ENCODE data around the gene TRAPPC12.

Gene TRAPPC12

DNA sequence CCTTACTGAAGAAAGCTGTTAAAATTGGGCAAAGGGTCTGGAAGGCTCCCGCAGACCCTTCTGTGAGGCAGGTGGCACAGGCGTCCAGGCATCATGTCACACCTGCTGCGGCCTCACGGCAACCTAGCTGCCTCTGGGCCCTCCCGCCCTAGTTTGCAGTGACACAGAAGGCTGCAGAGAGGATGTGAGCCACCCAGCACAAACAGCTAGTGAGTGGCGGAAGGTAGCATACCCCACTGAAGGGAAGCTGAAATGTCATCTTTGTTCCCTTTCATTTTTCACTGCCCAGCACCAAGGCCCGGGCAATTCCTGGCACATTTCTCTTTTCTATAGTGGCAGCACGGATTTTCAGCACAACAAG, 53.8 kb downstream of the TRAPPC12 start:
- H3K9me3 ChIP-seq (ENCODE audit: insufficient read depth, low read length, severe bottlenecking): no peaks in the 10 kb centered on the region
- no peak for DNase-seq
- H3K27me3 ChIP-seq (ENCODE audit: insufficient read depth, low read length, poor library complexity): no peaks in the 10 kb centered on the region
- ATAC-seq (ENCODE audit: insufficient read depth, low read depth): no peak
- H3K4me3 ChIP-seq (ENCODE audit: low read depth in 1 of 2, low read length in 2 of 2): no peak overlapping the region
- no peak overlapping the region for H2AFZ ChIP-seq (ENCODE audit: low read depth, low read length)
- no peak overlapping the region for H3K9ac ChIP-seq (ENCODE audit: low read depth, low read length)
- no peaks in the 10 kb centered on the region for H3K4me1 ChIP-seq (ENCODE audit: insufficient read depth, low read length)
- TF ChIP-seq EZH2 (IDR thresholded peaks at IDR 0.05; ENCODE audit: borderline replicate concordance, low read depth, low read length, severe bottlenecking): no peak
- 0 out of 2 replicates have a peak, but pooled peaks cover 3% of the 10 kb centered on the region for H4K20me1 ChIP-seq (ENCODE audit: insufficient read depth, low read length)
- H3K4me2 ChIP-seq (ENCODE audit: insufficient read depth, low read length): no peak overlapping the region
- H3K79me2 ChIP-seq (ENCODE audit: insufficient read depth, low read length): no peaks in the 10 kb centered on the region
- no peak overlapping the region for H3K27ac ChIP-seq (ENCODE audit: low read length)
- H3K36me3 ChIP-seq (ENCODE audit: insufficient read depth, low read length): peaks cover 32% of the 10 kb centered on the region

DNA sequence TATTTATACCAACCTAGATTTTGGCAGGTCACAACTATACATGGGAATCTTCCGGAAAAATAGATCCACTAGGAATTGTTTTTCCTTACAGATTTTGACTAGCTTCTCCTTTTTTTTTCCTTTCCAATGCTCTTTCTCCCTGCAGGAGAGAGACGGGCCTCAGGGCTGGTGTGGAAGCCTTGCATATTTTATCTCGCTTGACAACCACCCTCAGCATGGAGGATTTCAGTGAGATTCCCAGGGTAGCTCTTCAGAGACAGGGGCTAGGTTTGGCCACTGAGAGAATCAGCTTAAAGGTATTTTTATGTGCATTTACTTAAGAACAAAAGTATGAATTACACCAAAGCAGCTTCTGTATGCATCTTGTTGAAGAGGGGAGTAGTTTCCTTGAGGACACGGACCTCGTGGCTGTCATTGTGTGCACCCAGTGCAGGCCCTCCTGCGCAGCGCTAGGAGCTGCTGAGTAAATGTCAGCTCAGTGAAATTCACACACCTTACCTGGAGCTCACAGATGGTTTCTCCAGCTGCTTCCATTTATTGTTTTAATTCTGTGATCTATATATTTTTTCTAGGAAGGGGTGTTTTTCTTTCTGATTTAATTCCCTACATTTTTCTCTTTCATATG, 54.4 kb downstream of the TRAPPC12 start:
- no peak for ATAC-seq (ENCODE audit: insufficient read depth, low read depth)
- H3K4me3 ChIP-seq (ENCODE audit: low read depth in 1 of 2, low read length in 2 of 2): no peak overlapping the region
- no peak overlapping the region for H3K27ac ChIP-seq (ENCODE audit: low read length)
- no peak overlapping the region for H3K4me2 ChIP-seq (ENCODE audit: insufficient read depth, low read length)
- TF ChIP-seq, protein P1, sequence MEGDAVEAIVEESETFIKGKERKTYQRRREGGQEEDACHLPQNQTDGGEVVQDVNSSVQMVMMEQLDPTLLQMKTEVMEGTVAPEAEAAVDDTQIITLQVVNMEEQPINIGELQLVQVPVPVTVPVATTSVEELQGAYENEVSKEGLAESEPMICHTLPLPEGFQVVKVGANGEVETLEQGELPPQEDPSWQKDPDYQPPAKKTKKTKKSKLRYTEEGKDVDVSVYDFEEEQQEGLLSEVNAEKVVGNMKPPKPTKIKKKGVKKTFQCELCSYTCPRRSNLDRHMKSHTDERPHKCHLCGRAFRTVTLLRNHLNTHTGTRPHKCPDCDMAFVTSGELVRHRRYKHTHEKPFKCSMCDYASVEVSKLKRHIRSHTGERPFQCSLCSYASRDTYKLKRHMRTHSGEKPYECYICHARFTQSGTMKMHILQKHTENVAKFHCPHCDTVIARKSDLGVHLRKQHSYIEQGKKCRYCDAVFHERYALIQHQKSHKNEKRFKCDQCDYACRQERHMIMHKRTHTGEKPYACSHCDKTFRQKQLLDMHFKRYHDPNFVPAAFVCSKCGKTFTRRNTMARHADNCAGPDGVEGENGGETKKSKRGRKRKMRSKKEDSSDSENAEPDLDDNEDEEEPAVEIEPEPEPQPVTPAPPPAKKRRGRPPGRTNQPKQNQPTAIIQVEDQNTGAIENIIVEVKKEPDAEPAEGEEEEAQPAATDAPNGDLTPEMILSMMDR (IDR thresholded peaks at IDR 0.05; ENCODE audit: borderline replicate concordance, extremely low read depth, low read length, poor library complexity, severe bottlenecking): no peak
- no peak for TF ChIP-seq EZH2 (IDR thresholded peaks at IDR 0.05; ENCODE audit: borderline replicate concordance, low read depth, low read length, severe bottlenecking)
- no peak overlapping the region for H3K9ac ChIP-seq (ENCODE audit: low read depth, low read length)
- peaks cover 1% of the 10 kb centered on the region; the same call in 1 of the 2 replicates for H4K20me1 ChIP-seq (ENCODE audit: insufficient read depth, low read length)
- H2AFZ ChIP-seq (ENCODE audit: low read depth, low read length): no peak overlapping the region
- H3K4me1 ChIP-seq (ENCODE audit: insufficient read depth, low read length): no peaks in the 10 kb centered on the region
- no peaks in the 10 kb centered on the region for H3K79me2 ChIP-seq (ENCODE audit: insufficient read depth, low read length)
- H3K27me3 ChIP-seq (ENCODE audit: insufficient read depth, low read length, poor library complexity): no peaks in the 10 kb centered on the region
- H3K9me3 ChIP-seq (ENCODE audit: insufficient read depth, low read length, severe bottlenecking): no peaks in the 10 kb centered on the region
- H3K36me3 ChIP-seq (ENCODE audit: insufficient read depth, low read length): peaks cover 32% of the 10 kb centered on the region
- no peak for DNase-seq

DNA sequence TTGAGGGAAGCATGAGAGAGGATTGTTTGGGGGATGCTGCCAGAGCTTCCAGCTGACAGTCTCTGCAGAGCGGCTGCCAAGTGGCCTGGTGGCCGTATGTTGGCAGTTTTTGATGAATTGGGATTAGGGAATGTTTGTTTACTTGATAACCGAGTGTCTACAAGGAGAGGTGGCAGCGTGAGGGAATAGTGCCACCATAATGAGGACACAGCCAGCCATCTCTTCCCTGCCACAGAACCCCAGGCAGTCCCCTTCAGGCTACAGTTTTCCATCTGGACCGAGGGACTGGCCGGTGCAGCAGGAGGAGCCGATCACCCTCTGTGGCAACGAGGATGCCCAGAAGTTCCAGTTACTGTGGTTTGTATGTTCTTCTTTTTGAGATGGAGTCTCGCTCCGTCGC, 55.2 kb downstream of the TRAPPC12 start:
- Histone ChIP-seq H3K4me1 (ENCODE audit: insufficient read depth, low read length) (no peaks in the 10 kb centered on the region), H3K9ac (ENCODE audit: low read depth, low read length) (no peak overlapping the region), H4K20me1 (ENCODE audit: insufficient read depth, low read length) (peaks cover 2% of the 10 kb centered on the region; the same call in 1 of the 2 replicates), H2AFZ (ENCODE audit: low read depth, low read length) (no peak overlapping the region), H3K36me3 (ENCODE audit: insufficient read depth, low read length) (peaks cover 28% of the 10 kb centered on the region), H3K9me3 (ENCODE audit: insufficient read depth, low read length, severe bottlenecking) (no peaks in the 10 kb centered on the region), H3K79me2 (ENCODE audit: insufficient read depth, low read length) (no peaks in the 10 kb centered on the region), H3K4me3 (ENCODE audit: low read depth in 1 of 2, low read length in 2 of 2) (no peak overlapping the region), H3K4me2 (ENCODE audit: insufficient read depth, low read length) (no peak overlapping the region), H3K27me3 (ENCODE audit: insufficient read depth, low read length, poor library complexity) (no peaks in the 10 kb centered on the region), H3K27ac (ENCODE audit: low read length) (no peak overlapping the region)
- TF ChIP-seq, protein P1 (IDR thresholded peaks at IDR 0.05; ENCODE audit: borderline replicate concordance, extremely low read depth, low read length, poor library complexity, severe bottlenecking): no peak
- TF ChIP-seq EZH2 (IDR thresholded peaks at IDR 0.05; ENCODE audit: borderline replicate concordance, low read depth, low read length, severe bottlenecking): no peak
- ATAC-seq (ENCODE audit: insufficient read depth, low read depth): no peak
- DNase-seq: no peak

DNA sequence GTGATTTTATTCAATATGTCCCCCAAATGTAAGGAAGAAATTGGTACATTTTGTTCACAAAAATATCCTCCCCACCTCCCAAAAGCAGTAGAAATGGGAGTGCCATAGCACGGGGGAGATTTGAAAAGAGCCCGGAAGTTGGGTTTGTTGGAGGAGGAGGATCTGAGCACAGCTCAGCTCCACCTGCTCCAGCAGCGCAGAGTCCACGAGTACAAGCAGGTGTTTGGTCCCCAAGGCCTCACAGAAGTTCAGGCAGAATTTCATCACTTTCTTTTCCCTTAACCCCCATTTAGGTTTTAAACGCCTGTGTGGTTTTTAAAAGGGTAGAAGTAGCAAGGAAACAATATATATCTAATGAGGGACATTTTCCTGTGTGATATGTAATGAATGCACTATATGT, 56.0 kb downstream of the TRAPPC12 start:
- DNase-seq: no peak
- no peak overlapping the region for H3K4me3 ChIP-seq (ENCODE audit: low read depth in 1 of 2, low read length in 2 of 2)
- H3K36me3 ChIP-seq (ENCODE audit: insufficient read depth, low read length): peaks cover 21% of the 10 kb centered on the region
- no peaks in the 10 kb centered on the region for H3K79me2 ChIP-seq (ENCODE audit: insufficient read depth, low read length)
- H3K9ac ChIP-seq (ENCODE audit: low read depth, low read length): no peak overlapping the region
- no peak overlapping the region for H2AFZ ChIP-seq (ENCODE audit: low read depth, low read length)
- ATAC-seq (ENCODE audit: insufficient read depth, low read depth): 0 out of 3 replicates have a peak, but pooled peaks have one; percentile 31
- H4K20me1 ChIP-seq (ENCODE audit: insufficient read depth, low read length): peaks cover 2% of the 10 kb centered on the region; the same call in 1 of the 2 replicates
- H3K4me1 ChIP-seq (ENCODE audit: insufficient read depth, low read length): no peaks in the 10 kb centered on the region
- no peak for TF ChIP-seq EZH2 (IDR thresholded peaks at IDR 0.05; ENCODE audit: borderline replicate concordance, low read depth, low read length, severe bottlenecking)
- TF ChIP-seq, protein P1 (IDR thresholded peaks at IDR 0.05; ENCODE audit: borderline replicate concordance, extremely low read depth, low read length, poor library complexity, severe bottlenecking): no peak
- H3K27ac ChIP-seq (ENCODE audit: low read length): no peak overlapping the region
- no peaks in the 10 kb centered on the region for H3K9me3 ChIP-seq (ENCODE audit: insufficient read depth, low read length, severe bottlenecking)
- no peak overlapping the region for H3K4me2 ChIP-seq (ENCODE audit: insufficient read depth, low read length)
- no peaks in the 10 kb centered on the region for H3K27me3 ChIP-seq (ENCODE audit: insufficient read depth, low read length, poor library complexity)

Data from DND-41 (cell line).